ENCODE results near the gene GJB3. TPM values are rescaled to one million over a fixed set of nuclear protein-coding genes. Genes with fewer than 3 reads are reported as not detected.

The GJB3 gene
- total RNA-seq, 3 donors from 2014 or later (not counting 1 experiment from before 2014, with no cell fraction given): not detected

- WGBS (ENCODE audit: insufficient coverage): 90% methylated on average over 3 of the region's 5 CpGs
- DNase-seq: no peak
- Histone ChIP-seq H3K4me3 (ENCODE audit: low read length) (no peak overlapping the region), H3K9me3 (ENCODE audit: control insufficient read depth, insufficient read depth, low read length) (no peaks in the 10 kb centered on the region), H3K27me3 (ENCODE audit: control insufficient read depth, insufficient read depth, low read length) (peaks cover 14% of the 10 kb centered on the region), H3K27ac (ENCODE audit: low read length) (no peak overlapping the region), H3K4me1 (ENCODE audit: control insufficient read depth, insufficient read depth, low read length) (peaks cover 9% of the 10 kb centered on the region), H3K36me3 (ENCODE audit: control insufficient read depth, insufficient read depth, low read length) (no peaks in the 10 kb centered on the region)
- Mint-ChIP-seq H3K9me3 (no peaks in the 10 kb centered on the region), H3K4me1 (no peaks in the 10 kb centered on the region), H3K27ac (no peak overlapping the region), H3K36me3 (no peaks in the 10 kb centered on the region), H3K4me3 (no peak overlapping the region), H3K27me3 (ENCODE audit: low read depth in 2 of 2) (peaks cover 40 to 50% of the 10 kb centered on the region in 2 donors)
- ATAC-seq: no peak
- no peak for TF ChIP-seq CTCF (IDR thresholded peaks at IDR 0.05)
- intact Hi-C loops (cut with micrococcal nuclease): no loop called here
Observed at GRCh38 chr1:34779005-34779404, 2.0 kb upstream of the GJB3 start.

DNA sequence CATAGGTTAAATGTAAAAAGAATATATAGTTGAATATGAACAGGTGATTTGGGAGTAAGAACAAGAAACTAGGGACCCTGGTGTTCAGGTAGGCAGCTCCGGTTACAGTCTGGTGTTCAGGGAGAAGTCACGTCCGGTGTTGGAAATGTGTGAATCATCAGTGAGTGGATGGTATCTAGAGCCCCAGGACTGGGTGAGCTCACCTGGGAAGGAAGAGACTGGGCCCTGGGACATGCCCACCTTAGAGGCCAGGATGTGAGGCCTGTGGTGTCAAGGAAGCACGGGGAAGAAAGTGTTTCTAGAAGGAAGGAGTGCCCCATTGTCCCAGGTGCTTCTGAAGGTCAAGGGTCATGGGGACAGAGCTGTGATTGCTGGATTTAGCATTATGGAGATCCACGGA lies 1.5 kb upstream of the GJB3 start:
- no peak for TF ChIP-seq CTCF (IDR thresholded peaks at IDR 0.05)

DNA sequence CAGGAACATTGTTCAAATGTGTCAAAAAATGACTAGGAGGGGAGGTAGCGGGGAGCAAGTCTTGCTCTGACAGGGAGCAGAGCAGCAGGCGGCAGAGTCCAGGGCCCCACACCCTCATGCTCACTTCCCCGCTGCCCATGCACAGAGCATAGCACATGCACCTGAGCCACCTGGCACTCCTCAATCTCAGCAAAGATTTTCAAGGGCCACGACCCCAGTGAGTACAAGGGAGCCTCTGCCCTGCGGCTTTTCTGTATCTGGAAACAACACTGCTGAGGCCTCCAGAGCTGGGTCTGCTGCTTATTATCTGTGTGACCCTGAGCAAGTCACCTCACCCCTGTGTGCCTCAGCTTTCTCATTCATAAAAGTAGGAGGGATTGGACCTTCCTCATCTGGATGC lies 1.1 kb upstream of the GJB3 start:
- 89% methylated on average over 5 of the region's 5 CpGs for WGBS (ENCODE audit: insufficient coverage)
- H3K4me3 ChIP-seq (ENCODE audit: low read length): no peak overlapping the region
- no peaks in the 10 kb centered on the region for H3K9me3 ChIP-seq (ENCODE audit: control insufficient read depth, insufficient read depth, low read length)
- Mint-ChIP-seq H3K27me3 (ENCODE audit: low read depth in 2 of 2) (peaks cover 38 to 52% of the 10 kb centered on the region in 2 donors), H3K9me3 (no peaks in the 10 kb centered on the region), H3K27ac (no peak overlapping the region), H3K36me3 (no peaks in the 10 kb centered on the region), H3K4me3 (no peak overlapping the region), H3K4me1 (no peaks in the 10 kb centered on the region)
- peaks cover 9% of the 10 kb centered on the region for H3K4me1 ChIP-seq (ENCODE audit: control insufficient read depth, insufficient read depth, low read length)
- no peak for DNase-seq
- H3K36me3 ChIP-seq (ENCODE audit: control insufficient read depth, insufficient read depth, low read length): no peaks in the 10 kb centered on the region
- H3K27me3 ChIP-seq (ENCODE audit: control insufficient read depth, insufficient read depth, low read length): peaks cover 14% of the 10 kb centered on the region
- no peak overlapping the region for H3K27ac ChIP-seq (ENCODE audit: low read length)
- intact Hi-C loops (cut with micrococcal nuclease): no loop called here
- TF ChIP-seq CTCF (IDR thresholded peaks at IDR 0.05): no peak
- no peak for ATAC-seq

More for the DNA sequence above, 1.5 kb upstream of the GJB3 start:
- Histone ChIP-seq H3K4me1 (ENCODE audit: control insufficient read depth, insufficient read depth, low read length) (peaks cover 9% of the 10 kb centered on the region), H3K27me3 (ENCODE audit: control insufficient read depth, insufficient read depth, low read length) (peaks cover 14% of the 10 kb centered on the region), H3K36me3 (ENCODE audit: control insufficient read depth, insufficient read depth, low read length) (no peaks in the 10 kb centered on the region), H3K27ac (ENCODE audit: low read length) (no peak overlapping the region), H3K9me3 (ENCODE audit: control insufficient read depth, insufficient read depth, low read length) (no peaks in the 10 kb centered on the region), H3K4me3 (ENCODE audit: low read length) (no peak overlapping the region)
- Mint-ChIP-seq H3K27ac (no peak overlapping the region), H3K4me3 (no peak overlapping the region), H3K4me1 (no peaks in the 10 kb centered on the region), H3K27me3 (ENCODE audit: low read depth in 2 of 2) (peaks cover 37 to 50% of the 10 kb centered on the region in 2 donors), H3K36me3 (no peaks in the 10 kb centered on the region), H3K9me3 (no peaks in the 10 kb centered on the region)
- intact Hi-C loops (cut with micrococcal nuclease): no loop called here
- WGBS (ENCODE audit: insufficient coverage): 91% methylated on average over 5 of the region's 5 CpGs
- ATAC-seq (no peak), DNase-seq (no peak)

- no peak overlapping the region for H3K27ac Mint-ChIP-seq
Observed at GRCh38 chr1:34780528-34780927, 486 bp upstream of the GJB3 start.

More at GRCh38 chr1:34780528-34780927, 486 bp upstream of the GJB3 start:
- H3K4me3 Mint-ChIP-seq: no peak overlapping the region
- H3K36me3 Mint-ChIP-seq: no peaks in the 10 kb centered on the region
- H3K9me3 ChIP-seq (ENCODE audit: control insufficient read depth, insufficient read depth, low read length): no peaks in the 10 kb centered on the region
- H3K9me3 Mint-ChIP-seq: no peaks in the 10 kb centered on the region
- no peak for DNase-seq
- no peak overlapping the region for H3K4me3 ChIP-seq (ENCODE audit: low read length)
- H3K4me1 Mint-ChIP-seq: no peaks in the 10 kb centered on the region
- H3K27me3 ChIP-seq (ENCODE audit: control insufficient read depth, insufficient read depth, low read length): peaks cover 14% of the 10 kb centered on the region
- no peak for ATAC-seq
- peaks cover 9% of the 10 kb centered on the region for H3K4me1 ChIP-seq (ENCODE audit: control insufficient read depth, insufficient read depth, low read length)
- peaks cover 41 to 57% of the 10 kb centered on the region in 2 donors for H3K27me3 Mint-ChIP-seq (ENCODE audit: low read depth in 2 of 2)
- intact Hi-C loops (cut with micrococcal nuclease): no loop called here
- no peak for TF ChIP-seq CTCF (IDR thresholded peaks at IDR 0.05)
- no peaks in the 10 kb centered on the region for H3K36me3 ChIP-seq (ENCODE audit: control insufficient read depth, insufficient read depth, low read length)
- H3K27ac ChIP-seq (ENCODE audit: low read length): no peak overlapping the region
- WGBS (ENCODE audit: insufficient coverage): 91% methylated on average over 1 of the region's 2 CpGs
